ENCODE data around the gene WWP2. TPM values are rescaled to one million over a fixed set of nuclear protein-coding genes. Genes with fewer than 3 reads are reported as not detected.
"Not testable (repeated sequence)": the region's sequence is repeated elsewhere in the genome, so short reads cannot be mapped to it uniquely, and the experiment has no call there.

The WWP2 gene
- total RNA-seq, 1 donor: 42.0 TPM

GRCh38 chr16:69972935-69973334, 210.8 kb downstream of the WWP2 start:
- not testable (repeated sequence) for DNase-seq (ENCODE audit: low read depth in 2 of 3, low spot score in 2 of 3)

GRCh38 chr16:69985196-69985595, 223.1 kb downstream of the WWP2 start:
- DNase-seq (ENCODE audit: low read depth in 2 of 3, low spot score in 2 of 3): not testable (repeated sequence)

Small RNAs within 50 kb of the gene (small RNA-seq; reads per million reads assigned to genes)
- gene AC026468.1 (not detected), gene MIR140 (747 reads per million, percentile 99 among the genes with 10 or more reads in this experiment), gene RF00091 (not detected)

Other genes with a start within 250 kb of the WWP2 start
- gene NFAT5, start 196.4 kb upstream of the WWP2 start, total RNA-seq: 21.3 TPM
- 7.5 TPM for gene NQO1, start 35.8 kb upstream of the WWP2 start, total RNA-seq
- gene NOB1, start 7.4 kb upstream of the WWP2 start, total RNA-seq: 83.7 TPM
- gene CLEC18A, start 189.0 kb downstream of the WWP2 start, total RNA-seq: 0.81 TPM

Measured in hematopoietic multipotent progenitor cell (in vitro differentiated cells).